ENCODE results near the gene FAM47E.

DNA sequence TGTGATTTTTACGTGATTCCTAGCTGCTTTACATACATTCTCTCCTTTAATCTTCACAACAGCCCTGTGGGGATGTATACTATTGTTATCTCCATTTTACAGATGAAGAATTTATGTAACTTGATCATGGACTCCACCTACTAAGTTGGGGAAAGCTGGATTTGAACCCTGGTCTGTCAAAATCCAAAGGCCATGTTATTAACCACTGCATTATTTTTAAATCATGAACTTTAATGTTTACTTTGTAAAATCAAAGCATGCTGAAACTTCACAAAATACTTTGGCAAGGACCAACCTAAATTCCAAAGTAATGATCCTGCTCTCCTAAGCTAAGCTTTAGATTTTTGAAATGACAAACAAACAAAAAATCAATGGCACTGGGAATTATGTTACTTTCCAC is 26.1 kb downstream of the FAM47E start:
- no peak for TF ChIP-seq EGR1 (conservative IDR thresholded peaks at IDR 0.05)
- TF ChIP-seq MYC (IDR thresholded peaks at IDR 0.05; ENCODE audit: low read depth, low read length): no peak
- no peak for TF ChIP-seq MYC (CRISPR knock-in tag; IDR thresholded peaks at IDR 0.05; ENCODE audit: borderline replicate concordance, low read depth)
- TF ChIP-seq MYNN (IDR thresholded peaks at IDR 0.05): no peak
- TF ChIP-seq MYNN (CRISPR knock-in tag; IDR thresholded peaks at IDR 0.05): no peak
- TF ChIP-seq HDAC2 (IDR thresholded peaks at IDR 0.05): no peak
- no peak for TF ChIP-seq ZNF511 (CRISPR knock-in tag; IDR thresholded peaks at IDR 0.05)
- TF ChIP-seq POLR2AphosphoS5 (IDR thresholded peaks at IDR 0.05; ENCODE audit: control insufficient read depth, insufficient read depth, low read depth, low read length): no peak
- no peak for TF ChIP-seq ESRRA (IDR thresholded peaks at IDR 0.05; ENCODE audit: borderline replicate concordance, low read depth)
- TF ChIP-seq POLR2A (conservative IDR thresholded peaks at IDR 0.05): no peak
- TF ChIP-seq LEF1 (IDR thresholded peaks at IDR 0.05): no peak
- TF ChIP-seq, protein P1, sequence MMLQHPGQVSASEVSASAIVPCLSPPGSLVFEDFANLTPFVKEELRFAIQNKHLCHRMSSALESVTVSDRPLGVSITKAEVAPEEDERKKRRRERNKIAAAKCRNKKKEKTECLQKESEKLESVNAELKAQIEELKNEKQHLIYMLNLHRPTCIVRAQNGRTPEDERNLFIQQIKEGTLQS (IDR thresholded peaks at IDR 0.05): no peak
- TF ChIP-seq, protein P1 (CRISPR knock-in tag; conservative IDR thresholded peaks at IDR 0.05): no peak
- TF ChIP-seq ZNF830 (CRISPR knock-in tag; IDR thresholded peaks at IDR 0.05): no peak
